HL-60/S4 treated with retinoic acid at 250 ng/mL for 4 days and 3 days (cell line): ENCODE results near the gene BRSK2.
"Not testable (repeated sequence)": the region's sequence is repeated elsewhere in the genome, so short reads cannot be mapped to it uniquely, and the experiment has no call there.

Experiments
- in situ Hi-C: fragments of 300-500 bp; cut with MboI; formaldehyde crosslinking; loops from 2 replicates; pipeline ENCODE4 v1.7.0; 2022; ENCODE audit warnings: low sequenced_read_pairs

The BRSK2 gene

GRCh38 chr11:1389932-1390568, at the start of gene BRSK2:
Gene BRSK2, plus strand, starts transcription at chr11:1389934. Its CDS starts 351 bp downstream, at chr11:1390285.
- in situ Hi-C loops = no loop called here

- in situ Hi-C loops = no loop called here
These were observed 49.6 kb upstream of the BRSK2 start for GRCh38 chr11:1340111-1340510.

- in situ Hi-C loops = not testable (repeated sequence)
These were observed 48.5 kb upstream of the BRSK2 start for GRCh38 chr11:1341226-1341625.

GRCh38 chr11:1341928-1342524, 47.7 kb upstream of the BRSK2 start:
- in situ Hi-C loops = no loop called here

DNA sequence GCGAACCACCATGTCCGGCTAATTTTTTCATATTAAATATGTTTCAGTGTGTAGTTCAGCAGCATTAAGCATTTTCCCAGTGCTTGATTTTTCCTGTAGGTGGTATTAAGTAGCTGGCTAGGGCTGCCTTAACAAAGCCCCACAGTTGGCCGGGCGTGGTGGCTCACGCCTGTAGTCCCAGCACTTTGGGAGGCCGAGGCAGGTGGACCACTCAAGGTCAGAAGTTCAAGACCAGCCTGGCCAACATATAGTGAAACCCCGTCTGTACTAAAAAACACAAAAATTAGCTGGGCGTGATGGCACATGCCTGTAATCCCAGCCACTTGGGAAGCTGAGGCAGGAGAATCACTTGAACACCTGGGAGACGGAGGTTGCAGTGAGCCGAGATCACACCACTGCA, 46.8 kb upstream of the BRSK2 start:
- in situ Hi-C loops = no loop called here

DNA sequence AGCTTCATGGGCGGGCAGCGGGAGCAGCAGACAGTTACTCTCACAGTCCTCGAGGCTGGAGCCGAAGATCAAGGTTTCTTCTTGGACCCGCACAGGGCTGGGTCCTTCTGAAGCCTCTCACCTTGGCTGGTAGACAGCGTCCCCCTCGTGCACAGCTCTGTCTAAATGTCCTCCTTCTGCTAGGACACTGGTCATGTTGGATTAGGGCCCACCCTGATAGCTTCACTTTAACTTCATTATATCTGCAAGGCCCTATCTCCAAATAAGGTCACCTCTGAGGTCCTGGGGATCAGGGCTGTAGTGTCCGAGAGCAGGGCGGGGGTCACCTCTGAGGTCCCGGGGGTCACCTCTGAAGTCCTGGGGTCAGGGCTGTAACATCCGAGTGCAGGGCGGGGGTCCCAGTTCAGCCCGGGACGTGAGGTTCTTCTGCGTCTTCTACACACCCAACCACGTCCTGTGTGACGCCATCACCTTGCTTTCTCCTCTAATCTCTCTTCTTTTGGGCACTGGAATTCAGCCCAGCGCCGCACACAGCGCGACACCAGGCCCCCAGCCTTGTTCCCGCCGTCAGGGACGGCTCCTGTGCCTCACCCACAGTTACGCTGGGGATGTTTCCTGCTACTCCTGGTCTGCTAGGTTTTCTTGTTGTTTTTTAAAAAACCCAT, 46.2 kb upstream of the BRSK2 start:
- in situ Hi-C loops = no loop called here

GRCh38 chr11:1344056-1344635, 45.6 kb upstream of the BRSK2 start:
- in situ Hi-C loops = no loop called here

GRCh38 chr11:1345737-1346513, 43.8 kb upstream of the BRSK2 start:
- in situ Hi-C loops = no loop called here

DNA sequence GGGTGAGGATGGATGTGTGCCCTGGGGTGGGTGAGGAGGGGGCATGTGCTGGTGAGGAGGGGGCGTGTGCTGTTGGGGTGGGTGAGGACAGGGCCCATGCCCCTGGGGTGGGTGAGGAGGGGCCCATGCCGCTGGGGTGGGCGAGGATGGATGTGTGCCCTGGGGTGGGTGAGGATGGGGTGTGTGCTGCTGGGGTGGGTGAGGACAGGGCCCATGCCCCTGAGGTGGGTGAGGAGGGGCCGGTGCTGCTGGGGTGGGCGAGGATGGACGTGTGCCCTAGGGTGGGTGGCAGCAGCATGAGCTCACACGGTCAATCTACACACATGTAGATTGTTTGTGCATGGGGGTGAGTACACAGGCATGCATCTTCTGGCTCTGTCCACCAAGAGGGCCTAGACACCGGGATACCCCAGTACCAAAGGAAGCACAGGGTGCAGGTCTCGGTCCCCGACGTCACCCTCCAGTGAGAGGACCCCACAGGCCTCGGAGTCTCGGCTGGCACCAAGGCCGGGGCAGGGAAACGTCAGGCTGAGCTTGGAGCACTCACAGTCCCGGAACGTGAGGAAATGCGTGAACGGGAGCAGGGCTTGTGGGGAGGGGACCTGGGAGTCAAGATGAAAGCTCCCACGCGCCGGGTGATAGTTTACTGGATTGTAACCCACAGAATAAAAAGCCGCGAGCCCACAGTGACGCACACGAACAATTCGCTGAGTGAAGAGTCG, 42.9 kb upstream of the BRSK2 start:
- in situ Hi-C loops = no loop called here

DNA sequence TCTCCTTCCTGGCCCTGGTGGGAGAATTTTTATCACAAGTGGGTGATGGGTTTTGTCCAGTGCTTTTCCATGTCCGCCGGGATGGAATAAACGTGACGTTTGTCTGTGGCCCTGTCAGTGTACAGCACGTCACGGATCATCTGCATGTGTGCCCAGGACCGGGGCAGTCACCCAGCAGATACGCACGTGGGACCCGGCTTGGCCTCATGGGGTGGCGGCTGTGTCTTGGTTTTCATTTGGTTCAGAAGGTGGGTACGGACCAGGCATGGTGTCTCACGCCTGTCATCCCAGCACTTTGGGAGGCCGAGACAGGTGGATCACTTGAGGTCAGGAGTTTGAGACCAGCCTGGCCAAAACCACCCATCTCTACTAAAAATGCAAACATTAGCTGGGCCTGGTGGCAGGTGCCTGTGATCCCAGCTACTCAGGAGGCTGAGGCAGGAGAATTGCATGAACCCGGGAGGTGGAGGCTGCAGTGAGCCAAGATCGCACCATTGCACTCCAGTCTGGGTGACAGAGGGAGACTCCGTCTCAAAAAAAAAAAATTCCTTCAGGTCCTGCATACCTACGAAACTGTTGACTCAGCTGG, 42.2 kb upstream of the BRSK2 start:
- in situ Hi-C loops = not testable (repeated sequence)

- in situ Hi-C loops = no loop called here
These were observed 41.5 kb upstream of the BRSK2 start for GRCh38 chr11:1348146-1348795.

- in situ Hi-C loops = no loop called here
These were observed 40.9 kb upstream of the BRSK2 start for GRCh38 chr11:1348796-1349326.

DNA sequence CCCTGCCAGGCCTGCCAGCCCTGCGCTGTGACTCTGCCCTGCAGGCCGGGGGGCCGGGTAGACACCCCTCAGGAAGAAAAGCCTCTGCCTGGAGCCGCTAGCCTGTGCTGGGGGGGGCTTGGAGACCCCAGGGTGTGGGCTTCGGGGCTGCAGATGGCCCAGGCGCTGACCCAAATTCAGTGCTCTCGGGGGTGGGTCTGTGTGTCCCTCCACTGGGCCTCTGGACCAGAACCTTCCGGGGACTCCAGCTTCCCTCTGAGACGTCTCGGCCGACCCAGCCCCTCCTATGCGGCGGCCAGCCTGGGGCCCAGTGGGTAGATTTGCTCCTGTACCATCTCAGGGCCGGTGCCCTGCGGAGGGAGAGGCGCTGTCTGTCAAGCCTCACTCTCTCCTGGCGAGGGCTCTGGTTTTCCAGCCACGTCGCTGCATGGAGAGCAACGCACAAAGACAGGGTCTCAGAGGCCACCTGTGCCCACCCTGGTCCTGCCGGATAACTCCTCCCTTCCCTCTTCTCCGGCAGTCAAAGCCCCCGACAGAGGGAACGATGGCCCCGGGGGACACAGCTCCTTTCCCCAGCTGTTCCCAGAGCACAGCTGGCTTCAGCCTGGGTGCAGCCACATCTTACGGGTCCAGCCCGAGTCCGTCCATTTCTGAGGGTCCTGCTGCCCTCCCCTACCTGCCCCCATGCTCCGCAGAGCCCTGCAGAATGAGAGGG, 40.2 kb upstream of the BRSK2 start:
- in situ Hi-C loops = no loop called here

DNA sequence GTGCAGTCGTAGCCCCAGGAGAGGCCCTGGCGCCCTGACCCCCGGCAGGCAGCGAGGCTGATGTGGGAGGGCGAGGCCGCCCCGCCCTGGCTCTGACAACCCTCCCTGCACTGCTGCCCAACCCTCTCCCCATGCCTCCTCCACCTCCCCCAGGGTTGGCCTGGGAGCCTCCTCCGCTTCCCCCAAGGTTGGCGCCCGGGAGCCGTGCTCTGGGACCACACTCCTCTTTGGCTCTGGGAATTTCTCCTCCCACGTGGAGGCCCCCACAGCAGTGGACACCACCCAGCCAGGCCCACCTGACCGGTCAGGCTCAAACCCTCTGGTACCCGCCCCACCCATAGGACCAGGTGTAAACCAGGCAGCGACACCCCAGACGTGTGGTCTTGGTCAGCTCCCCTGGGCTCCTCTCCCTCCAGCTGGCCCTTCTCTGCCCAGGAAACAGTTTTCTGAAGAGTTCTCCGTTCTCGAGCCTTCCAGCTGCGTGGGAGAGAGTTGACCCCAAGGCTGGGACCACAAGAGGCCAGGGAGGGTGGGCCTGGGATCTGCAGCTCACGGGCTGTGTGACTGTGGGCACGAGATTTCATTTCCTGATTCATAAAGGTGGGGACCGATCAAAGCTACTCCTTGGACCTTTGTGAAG, 39.5 kb upstream of the BRSK2 start:
- in situ Hi-C loops = no loop called here

- in situ Hi-C loops = no loop called here
These were observed 38.3 kb upstream of the BRSK2 start for GRCh38 chr11:1351278-1351937.

DNA sequence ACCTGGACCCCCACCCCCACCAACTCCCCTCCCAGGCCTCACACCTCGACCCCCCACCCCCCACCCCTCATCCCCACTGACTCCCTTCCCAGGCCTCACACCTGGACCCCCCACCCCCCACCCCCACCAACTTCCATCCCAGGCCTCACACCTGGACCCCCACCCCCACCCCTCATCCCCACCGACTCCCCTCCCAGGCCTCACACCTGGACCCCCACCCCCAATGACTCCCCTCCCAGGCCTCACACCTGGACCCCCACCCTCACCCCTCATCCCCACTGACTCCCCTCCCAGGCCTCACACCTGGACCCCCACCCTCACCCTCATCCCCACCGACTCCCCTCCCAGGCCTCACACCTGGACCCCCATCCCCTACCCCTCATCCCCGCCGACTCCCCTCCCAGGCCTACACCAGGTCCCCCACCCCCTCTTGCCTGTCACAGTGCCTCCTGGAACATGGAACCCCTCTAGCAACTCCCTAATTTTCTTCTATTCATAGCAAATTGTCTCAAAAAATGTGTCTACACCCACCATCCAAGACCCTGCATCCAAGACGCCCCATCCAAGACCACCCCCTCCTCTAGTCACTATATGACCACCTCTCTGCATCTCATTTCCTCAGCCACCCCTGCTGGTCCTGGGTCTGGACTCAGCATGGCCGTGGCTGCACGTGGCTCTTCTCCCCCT, 36.9 kb upstream of the BRSK2 start:
- in situ Hi-C loops = no loop called here
